UCSD-AML1 (cell line): Measurements from ENCODE around the gene TMEM237.
A peak's percentile ranks its signal among the peaks of the same experiment; 100 is the strongest.

ENCODE experiments used
- DNase-seq: peaks from one replicate; lab custom pipeline; 2025; ENCODE audit not compliant: unreplicated experiment; lab: John Stamatoyannopoulos, UW

TMEM237 gene

GRCh38 chr2:201642579-201643215, 606 bp downstream of the TMEM237 start:
- peak; percentile 78 for DNase-seq

DNA sequence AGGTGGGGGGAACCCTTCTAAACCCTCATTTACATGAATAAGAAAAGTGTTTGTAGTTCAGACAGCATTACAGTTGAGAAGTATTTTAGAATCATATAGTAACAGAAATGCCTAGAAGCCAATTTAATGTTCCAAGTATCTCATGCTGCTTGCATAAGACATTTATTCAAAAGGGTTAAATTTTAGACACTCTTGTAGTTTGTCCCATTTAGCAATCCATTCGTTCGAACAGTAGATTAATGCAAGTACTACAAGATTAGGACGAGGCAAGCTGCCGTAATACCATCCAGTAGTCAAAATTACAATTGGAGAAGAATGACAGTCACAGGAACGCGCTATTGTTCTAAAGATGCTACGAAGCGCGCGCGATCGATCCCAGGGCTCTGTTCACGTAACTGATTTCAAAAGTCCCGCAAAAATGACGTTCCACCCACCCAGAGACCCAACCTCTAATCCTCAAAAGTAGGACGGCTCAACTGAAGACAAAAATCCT, 1.2 kb downstream of the TMEM237 start:
- no peak for DNase-seq

DNA sequence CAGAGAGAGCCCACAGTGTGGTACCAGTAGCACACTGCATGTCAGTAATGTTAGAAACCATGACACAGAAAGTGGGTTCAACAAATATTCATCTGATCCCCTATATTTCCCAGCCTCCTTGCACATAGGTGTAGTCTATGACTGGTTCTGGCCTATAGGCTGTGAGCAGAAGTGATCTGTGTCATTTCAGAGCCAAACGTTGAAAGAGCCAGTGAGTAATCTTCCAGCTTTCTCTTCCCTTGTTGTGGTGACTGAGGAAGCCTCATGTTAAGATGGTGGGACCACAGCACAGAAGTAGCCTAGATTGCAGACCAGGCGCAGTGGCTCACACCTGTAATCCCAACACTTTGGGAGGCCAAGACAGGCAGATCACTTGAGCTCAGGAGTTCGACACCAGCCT, 4.1 kb downstream of the TMEM237 start:
- DNase-seq: no peak

GRCh38 chr2:201638326-201638725, 5.0 kb downstream of the TMEM237 start:
- no peak for DNase-seq

GRCh38 chr2:201633661-201634249, 9.5 kb downstream of the TMEM237 start:
- DNase-seq: no peak

- DNase-seq: no peak
Measured at GRCh38 chr2:201631041-201631440, 12.3 kb downstream of the TMEM237 start.

DNA sequence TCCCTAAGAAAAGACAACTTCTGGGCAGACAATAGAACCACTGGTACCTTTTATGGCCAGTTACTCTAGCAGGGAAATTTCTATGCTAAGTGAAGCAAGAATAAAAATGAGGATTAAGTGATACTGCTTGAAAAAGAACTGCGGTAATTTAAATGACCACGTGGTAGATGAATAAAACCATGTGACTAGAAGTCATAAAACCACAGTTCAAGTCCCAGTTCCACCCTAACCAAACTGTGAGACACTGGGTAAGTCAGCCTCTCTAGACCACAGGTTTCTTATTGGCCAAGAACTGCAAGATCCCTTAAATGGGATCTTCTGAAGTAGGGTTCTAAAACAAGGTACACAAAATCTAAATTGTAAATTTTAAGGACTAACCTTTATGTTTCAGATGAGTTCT, 12.7 kb downstream of the TMEM237 start:
- DNase-seq: no peak

GRCh38 chr2:201628545-201628944, 14.8 kb downstream of the TMEM237 start:
- no peak for DNase-seq

- no peak for DNase-seq
Measured at GRCh38 chr2:201622306-201622970, 20.9 kb downstream of the TMEM237 start.

GRCh38 chr2:201621293-201621999, 21.9 kb downstream of the TMEM237 start:
- no peak for DNase-seq

- DNase-seq: no peak
Measured at GRCh38 chr2:201618744-201619662, 24.3 kb downstream of the TMEM237 start.

DNA sequence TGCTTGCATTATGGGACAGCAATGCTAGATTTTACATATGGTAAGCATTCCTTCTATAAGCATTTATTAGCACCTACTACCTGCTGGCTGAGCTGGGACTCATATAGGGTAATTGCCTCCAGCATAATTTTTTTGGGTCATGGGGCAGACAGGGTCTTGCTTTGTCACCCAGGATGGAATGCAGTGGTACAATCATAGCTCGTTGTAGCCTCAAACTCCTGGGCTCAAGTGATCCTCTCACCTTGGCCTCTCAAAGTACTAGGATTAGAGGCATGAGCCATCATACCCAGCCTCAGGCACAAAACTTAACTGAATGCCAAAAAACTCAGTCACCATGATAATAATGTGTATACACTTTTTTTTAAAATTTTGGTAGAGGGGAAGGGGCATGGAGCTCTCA, 35.3 kb downstream of the TMEM237 start:
- DNase-seq: no peak

GRCh38 chr2:201607568-201607967, 35.7 kb downstream of the TMEM237 start:
- DNase-seq: no peak

- DNase-seq: no peak
Measured at GRCh38 chr2:201600906-201601305, 42.4 kb downstream of the TMEM237 start.

DNA sequence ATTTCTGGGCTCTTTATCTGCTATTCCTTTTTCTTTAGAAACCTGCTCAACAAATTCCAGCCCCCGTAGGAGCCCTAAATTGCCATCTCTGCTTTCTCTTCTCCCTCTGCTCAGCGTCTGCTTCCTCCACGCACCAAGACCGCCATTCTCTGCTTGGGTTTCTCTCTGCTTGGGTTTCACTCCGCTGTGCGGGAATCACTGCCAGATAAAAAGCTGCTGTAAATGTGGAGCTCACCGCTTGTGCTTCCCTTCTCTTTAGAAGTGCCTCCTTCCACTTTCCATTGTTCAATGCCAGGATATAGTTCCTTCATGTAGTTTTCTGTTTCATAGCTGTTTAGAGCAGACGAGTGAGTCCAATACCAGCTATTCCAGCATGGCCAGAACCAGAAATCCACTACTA, 45.9 kb downstream of the TMEM237 start:
- DNase-seq: no peak

- no peak for DNase-seq
Measured at GRCh38 chr2:201580486-201580885, 62.8 kb downstream of the TMEM237 start.

DNA sequence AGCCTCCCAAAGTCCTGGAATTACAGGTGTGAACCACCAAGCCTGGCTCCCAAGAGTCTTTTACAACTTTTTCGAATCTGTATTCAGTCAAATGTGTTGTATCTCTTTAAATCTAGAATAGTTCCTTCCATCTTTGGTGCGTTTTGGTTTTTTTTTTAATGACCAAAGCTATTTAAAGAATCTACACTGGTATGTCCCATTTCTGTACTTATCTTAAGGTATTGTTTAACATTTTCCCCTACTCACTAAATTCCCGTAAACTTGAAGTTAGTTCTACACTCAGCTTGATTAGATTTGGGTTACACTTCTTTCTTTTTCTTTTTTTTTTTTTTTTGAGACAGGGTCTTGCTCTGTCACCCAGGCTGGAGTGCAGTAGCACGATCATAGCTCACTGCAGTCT, 63.8 kb downstream of the TMEM237 start:
- no peak for DNase-seq

DNA sequence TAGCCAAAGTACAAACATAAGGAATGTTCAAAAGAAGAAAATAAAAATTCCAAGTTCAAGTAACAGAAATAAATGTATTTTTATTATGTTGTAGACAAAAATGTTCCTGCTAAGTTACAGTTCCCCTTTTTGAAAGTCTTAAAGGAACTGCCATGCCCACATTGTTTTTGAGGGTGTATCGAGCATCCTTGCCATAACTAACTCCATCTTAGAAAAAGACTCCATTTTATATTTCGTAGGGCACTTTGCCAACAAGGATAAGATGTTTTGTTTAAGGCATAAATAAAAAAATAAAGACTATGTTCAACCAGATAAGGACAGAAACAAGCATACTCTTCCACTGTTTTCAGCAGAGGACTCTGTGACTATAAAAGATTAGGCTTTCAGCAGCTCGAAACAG, 67.3 kb downstream of the TMEM237 start:
- DNase-seq: no peak

DNA sequence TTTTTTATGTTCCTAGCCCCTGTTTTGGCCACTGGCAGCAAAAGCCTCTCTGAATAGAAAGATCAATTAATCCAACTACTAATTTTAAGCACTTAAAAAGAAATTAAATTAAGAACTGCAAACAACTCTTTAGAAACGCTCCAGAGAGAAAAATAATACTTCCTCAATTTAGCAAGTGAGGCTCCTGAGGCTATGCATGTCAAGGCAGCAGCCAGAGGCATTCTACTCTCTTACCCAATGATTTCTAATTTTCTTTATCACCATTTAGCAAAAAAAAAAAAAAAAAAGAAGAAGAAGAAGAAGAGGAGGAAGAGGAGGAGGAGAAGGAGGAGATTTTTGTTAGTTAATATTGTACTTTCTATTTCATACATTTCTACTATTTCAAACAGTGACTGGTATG, 68.5 kb downstream of the TMEM237 start:
- no peak for DNase-seq

GRCh38 chr2:201572846-201573508, 70.3 kb downstream of the TMEM237 start:
- DNase-seq: no peak
